Skeletal muscle cell (primary cell): ENCODE results near the gene CALN1.

ENCODE experiments used
- DNase-seq: peaks from one replicate; pipeline ENCODE4 v3.0.0-alpha.2; 2010; ENCODE audit warnings: low read depth
- H3K4me3 ChIP-seq: 2 replicates; pipeline ENCODE4 v1.5.1; 2011; ENCODE audit warnings: low read depth, mild to moderate bottlenecking, control low read depth, low read length, moderate library complexity

The CALN1 gene

DNA sequence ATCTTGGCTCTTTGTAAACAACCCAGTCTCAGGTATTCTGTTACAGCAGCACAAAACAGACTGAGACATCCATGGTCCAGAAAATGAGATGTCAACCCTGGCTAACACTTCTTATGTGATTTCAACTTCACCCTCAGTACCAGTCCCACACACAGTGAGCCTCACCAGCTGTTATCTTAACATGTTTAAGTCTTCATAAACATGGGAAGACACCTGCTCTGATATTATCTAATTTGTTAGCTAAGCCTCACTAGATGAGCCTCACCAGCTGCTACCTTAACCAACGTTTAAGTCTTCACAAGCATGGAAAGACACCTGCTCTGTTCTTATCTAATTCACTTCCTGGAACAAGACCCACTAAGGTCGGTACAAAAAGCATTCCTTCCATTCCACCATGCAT, 130.8 kb downstream of the CALN1 start:
- no peak for DNase-seq
- H3K4me3 ChIP-seq, result no peak overlapping the region

- no peak for DNase-seq
- no peak overlapping the region for H3K4me3 ChIP-seq
These were observed 132.9 kb downstream of the CALN1 start for GRCh38 chr7:72279203-72279602.

GRCh38 chr7:72278550-72278949, 133.6 kb downstream of the CALN1 start:
- no peak for DNase-seq
- H3K4me3 ChIP-seq, result no peak overlapping the region

GRCh38 chr7:72275382-72276070, 136.6 kb downstream of the CALN1 start:
- no peak for DNase-seq
- no peak overlapping the region for H3K4me3 ChIP-seq

DNA sequence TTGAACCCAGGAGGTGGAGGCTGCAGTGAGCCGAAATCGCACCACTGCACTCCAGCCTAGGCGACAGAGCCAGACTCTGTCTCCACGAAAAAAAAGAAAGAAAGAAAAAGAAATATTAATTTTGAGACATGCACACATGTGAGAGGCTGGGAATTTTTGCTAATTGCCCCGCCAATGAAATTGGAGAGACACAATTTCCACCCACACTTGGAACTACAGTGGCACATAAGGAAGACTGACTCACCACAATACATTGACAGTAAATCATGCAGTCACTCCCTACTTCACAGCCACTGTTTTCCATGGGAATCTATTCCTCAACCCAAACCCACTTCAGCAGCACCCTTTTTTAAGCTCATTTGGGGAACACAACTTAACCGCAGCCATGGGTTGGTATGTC, 139.7 kb downstream of the CALN1 start:
- no peak overlapping the region for H3K4me3 ChIP-seq
- no peak for DNase-seq

GRCh38 chr7:72268796-72269195, 143.3 kb downstream of the CALN1 start:
- DNase-seq, result no peak
- no peak overlapping the region for H3K4me3 ChIP-seq

GRCh38 chr7:72268090-72268489, 144.0 kb downstream of the CALN1 start:
- no peak overlapping the region for H3K4me3 ChIP-seq
- no peak for DNase-seq

GRCh38 chr7:72267291-72267800, 144.8 kb downstream of the CALN1 start:
- DNase-seq, result no peak
- H3K4me3 ChIP-seq, result no peak overlapping the region

GRCh38 chr7:72266771-72267170, 145.4 kb downstream of the CALN1 start:
- DNase-seq, result no peak
- no peak overlapping the region for H3K4me3 ChIP-seq

GRCh38 chr7:72265071-72265904, 146.8 kb downstream of the CALN1 start:
- no peak for DNase-seq
- H3K4me3 ChIP-seq, result no peak overlapping the region

DNA sequence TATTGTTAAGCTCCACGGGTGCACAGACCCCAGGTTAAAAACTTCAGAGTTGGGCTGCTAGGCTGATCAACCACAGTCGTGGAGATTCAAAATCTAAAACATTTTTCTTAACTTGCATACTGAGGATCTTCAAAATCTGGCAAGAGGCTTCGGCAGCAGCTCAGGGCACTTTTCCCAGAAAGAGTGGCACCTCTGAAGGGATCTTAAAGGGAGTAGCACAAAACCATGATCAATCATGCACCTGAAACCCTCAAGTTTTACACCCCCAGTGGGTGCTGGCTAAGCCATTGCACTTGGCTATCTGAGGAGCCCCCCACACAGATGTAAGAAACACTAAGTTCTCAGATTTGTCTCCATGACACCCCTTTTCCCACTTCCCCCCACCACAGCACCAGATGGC, 151.7 kb downstream of the CALN1 start:
- no peak overlapping the region for H3K4me3 ChIP-seq
- DNase-seq, result no peak

- H3K4me3 ChIP-seq, result no peak overlapping the region
- DNase-seq, result no peak
These were observed 154.1 kb downstream of the CALN1 start for GRCh38 chr7:72258074-72258473.

DNA sequence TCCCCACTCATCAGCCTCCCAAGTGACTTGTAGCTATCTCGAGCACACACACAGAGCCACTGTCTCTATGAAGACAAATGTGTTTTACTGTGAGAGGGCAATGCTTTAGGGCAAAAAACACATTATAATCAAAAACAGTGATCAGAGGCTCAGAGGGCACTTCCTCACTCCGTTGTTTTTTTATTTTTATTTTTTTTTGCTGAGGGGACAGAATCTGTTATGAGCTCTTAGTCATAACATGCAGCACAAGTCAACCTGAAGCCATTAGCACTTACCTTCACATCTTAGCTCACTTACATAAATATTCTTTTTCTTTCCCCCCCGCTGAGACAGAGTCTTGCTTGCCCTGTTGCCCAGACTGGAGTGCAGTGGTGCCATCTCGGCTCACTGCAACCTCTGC, 157.7 kb downstream of the CALN1 start:
- H3K4me3 ChIP-seq, result no peak overlapping the region
- no peak for DNase-seq

DNA sequence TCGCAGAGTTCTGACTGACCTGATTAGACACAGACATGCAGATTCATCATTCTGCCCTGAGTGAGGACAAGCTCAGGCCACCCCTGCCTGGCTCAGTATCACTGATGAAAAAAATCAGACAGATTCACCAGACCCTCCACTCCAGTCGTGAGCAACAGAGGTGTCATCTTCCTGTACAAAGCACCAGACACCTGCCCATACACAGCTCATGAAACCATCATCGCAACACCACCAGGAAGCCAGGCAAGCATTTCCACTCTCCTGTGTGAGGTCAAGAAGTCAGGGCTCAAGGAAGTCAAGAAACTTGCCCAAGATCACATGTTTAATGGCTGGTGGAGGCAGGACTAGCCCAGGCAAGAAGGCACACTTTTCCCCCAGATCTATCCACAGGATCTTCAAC, 163.0 kb downstream of the CALN1 start:
- no peak for DNase-seq
- no peak overlapping the region for H3K4me3 ChIP-seq

GRCh38 chr7:72244826-72245398, 167.2 kb downstream of the CALN1 start:
- no peak overlapping the region for H3K4me3 ChIP-seq
- DNase-seq, result no peak

GRCh38 chr7:72243329-72243728, 168.8 kb downstream of the CALN1 start:
- H3K4me3 ChIP-seq, result no peak overlapping the region
- no peak for DNase-seq

GRCh38 chr7:72235351-72235750, 176.8 kb downstream of the CALN1 start:
- no peak for DNase-seq
- H3K4me3 ChIP-seq, result no peak overlapping the region

DNA sequence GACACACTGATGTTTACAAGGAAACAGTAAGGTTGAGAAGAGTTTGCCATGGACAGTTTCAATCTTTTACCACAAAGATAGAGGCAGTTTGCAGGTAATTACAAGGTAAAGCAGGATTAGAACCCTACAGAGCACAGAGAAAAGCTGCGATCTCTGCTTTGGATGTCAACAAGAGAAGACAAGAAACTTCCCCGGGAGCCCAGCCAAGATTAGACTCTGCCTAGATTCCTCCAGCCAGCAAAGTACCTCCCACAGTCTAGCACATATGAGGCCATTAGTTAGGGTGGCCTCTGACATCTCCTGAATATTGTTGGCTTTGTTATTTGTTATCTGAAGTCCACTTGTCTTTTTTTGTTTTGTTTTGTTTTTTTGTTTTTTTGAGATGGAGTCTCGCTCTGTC, 178.1 kb downstream of the CALN1 start:
- no peak overlapping the region for H3K4me3 ChIP-seq
- no peak for DNase-seq

DNA sequence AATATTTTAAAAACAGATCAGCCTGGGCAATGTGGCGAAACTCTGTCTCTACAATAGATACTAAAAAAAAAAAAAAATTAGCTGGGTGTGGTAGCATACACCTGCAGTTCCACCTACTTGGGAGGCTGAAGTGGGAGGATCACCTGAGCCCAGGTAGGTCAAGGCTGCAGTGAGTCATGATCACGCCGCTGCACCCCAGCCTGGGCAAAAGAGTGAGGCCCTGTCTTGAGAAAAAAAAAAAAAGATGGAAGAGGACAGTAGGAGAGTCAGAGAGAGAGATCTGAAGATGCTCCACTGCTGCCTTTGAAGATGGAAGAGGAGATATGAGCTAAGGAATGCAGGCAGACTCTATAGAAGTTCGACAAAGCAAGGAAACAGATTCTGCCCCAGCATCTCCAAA, 181.9 kb downstream of the CALN1 start:
- H3K4me3 ChIP-seq, result no peak overlapping the region

DNA sequence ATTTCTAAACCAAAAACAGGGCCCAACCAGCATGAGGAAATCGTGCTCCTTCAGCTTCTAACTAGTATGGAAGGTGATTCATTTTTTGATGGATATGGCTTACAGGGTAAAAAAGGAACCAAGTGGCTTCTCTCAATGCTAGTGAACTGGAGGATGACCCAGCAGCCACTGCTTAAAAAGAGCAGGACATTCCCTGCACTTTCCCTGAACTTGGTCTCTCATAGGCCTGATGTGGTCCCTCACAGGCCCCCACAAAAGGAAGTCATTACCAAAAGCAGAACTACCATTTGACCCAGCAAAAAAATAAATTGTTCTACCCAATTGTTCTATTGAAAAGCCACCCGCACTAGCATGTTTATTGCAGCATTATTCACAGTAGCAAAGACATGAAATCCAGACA, 188.8 kb downstream of the CALN1 start:
- no peak for DNase-seq
- no peak overlapping the region for H3K4me3 ChIP-seq

More for the DNA sequence above, 181.9 kb downstream of the CALN1 start:
- DNase-seq, result no peak
